ENCODE results near the gene TRPV2.

GRCh38 chr17:16415031-16415924 lies at the start of gene TRPV2:
- TF ChIP-seq CTCF (conservative IDR thresholded peaks at IDR 0.05; ENCODE audit: low read depth, low read length) (0 out of 2 replicates have a peak, but pooled peaks have one; percentile 18), MAZ (IDR thresholded peaks at IDR 0.05; ENCODE audit: borderline replicate concordance, low read depth, low read length) (no peak), ELK1 (IDR thresholded peaks at IDR 0.05; ENCODE audit: borderline replicate concordance, low read depth, low read length) (no peak), POLR2A (IDR thresholded peaks at IDR 0.05; ENCODE audit: low read depth, low read length) (no peak), CEBPB (IDR thresholded peaks at IDR 0.05; ENCODE audit: low read depth, low read length) (no peak)

Data from IMR-90 (cell line).